HCT116 (cell line): ENCODE measurements around the gene FAM53B. TPM values are rescaled to one million over a fixed set of nuclear protein-coding genes. Genes with fewer than 3 reads are reported as not detected.
"Not testable (repeated sequence)": the region's sequence is repeated elsewhere in the genome, so short reads cannot be mapped to it uniquely, and the experiment has no call there.

Experiments used
- ATAC-seq: fragments of 200-7000 bp; cut with Tn5 transposase; 2 replicates; pipeline ENCODE4 v1.9.1; 2020; ENCODE audit warnings: mild to moderate bottlenecking, moderate library complexity
- BruUV-seq: library from RNA; stranded (reverse); fragments of 400-500 nt; replicated peaks from 2 replicates; lab custom pipeline; 2021; lab: Mats Ljungman, UMichigan
- CTCF ChIA-PET: fragments of 300-600 bp; sonication (Branson Sonifier 250); formaldehyde crosslinking; loops from one replicate; lab custom pipeline; 2021; ENCODE audit warnings: antibody characterized with exemption; lab: Charles Lee
- POLR2A ChIA-PET: fragments of 300-600, 350-600 bp; sonication (Branson Sonifier 250); formaldehyde crosslinking; loops from one replicate; lab custom pipeline; 2021; ENCODE audit warnings: antibody characterized with exemption; lab: Charles Lee
- RAD21 ChIA-PET, 2 experiments: fragments of 300-600 bp; sonication (Branson Sonifier 250); formaldehyde crosslinking; loops; one replicate each; lab custom pipeline; 2023; ENCODE audit warnings: low total read pairs in 2 of 2; ENCODE audit not compliant: uncharacterized antibody in 2 of 2, unreplicated experiment in 2 of 2, low non-redundant PET in 1 of 2; lab: Charles Lee
- DNase-seq: peaks from one replicate; pipeline ENCODE4 v3.0.0-alpha.2; 2010; ENCODE audit warnings: low read depth, low spot score
- H2AFZ ChIP-seq: fragments of 200-600 bp; shearing (Covaris generic), sonication (generic); 2 replicates; pipeline ENCODE4 v1.6.1; 2017; ENCODE audit warnings: low read depth, mixed run types, mixed read lengths, antibody characterized with exemption, low read length; ENCODE audit not compliant: poor library complexity, severe bottlenecking
- H3K27ac ChIP-seq: 2 replicates; pipeline ENCODE4 v1.5.1; 2012; ENCODE audit warnings: low read depth, low read length
- H3K27me3 ChIP-seq: fragments of 200-600 bp; sonication (generic); 2 replicates; pipeline ENCODE4 v1.6.1; 2016; ENCODE audit warnings: mixed run types, low read length, mixed read lengths; ENCODE audit not compliant: insufficient read depth
- H3K36me3 ChIP-seq, 2 experiments: fragments of 200-500 bp in 1 of 2; fragments of 200-600 bp in 1 of 2; sonication (Bioruptor generic) in 1 of 2; sonication (generic) in 1 of 2; 2 replicates each; pipeline versions ENCODE4 v1.5.1 to v1.6.1; 2014 to 2016; ENCODE audit warnings: low read length in 2 of 2, inconsistent platforms in 1 of 2, mixed read lengths in 1 of 2, mixed run types in 1 of 2; ENCODE audit not compliant: insufficient read depth in 2 of 2, control insufficient read depth in 1 of 2
- H3K4me1 ChIP-seq, 2 experiments: fragments of 200-600 bp in 1 of 2; sonication (generic) in 1 of 2; 2 replicates each; pipeline versions ENCODE4 v1.5.1 to v1.6.1; 2012 to 2017; ENCODE audit warnings: low read length in 2 of 2, inconsistent platforms in 1 of 2, mild to moderate bottlenecking in 1 of 2, mixed read lengths in 1 of 2, mixed run types in 1 of 2, moderate library complexity in 1 of 2; ENCODE audit not compliant: insufficient read depth in 2 of 2, control insufficient read depth in 1 of 2
- H3K4me2 ChIP-seq: fragments of 200-600 bp; sonication (generic); 2 replicates; pipeline ENCODE4 v1.6.1; 2017; ENCODE audit warnings: mixed run types, low read length, mixed read lengths
- H3K4me3 ChIP-seq, 2 experiments: fragments of 200-600 bp in 1 of 2; sonication (generic) in 1 of 2; replicated peaks in 1 of 2; 2 replicates each; pipeline ENCODE4 v1.5.1; 2011 to 2016; ENCODE audit warnings: low read length in 2 of 2, control low read depth in 1 of 2, low read depth in 1 of 2, mild to moderate bottlenecking in 1 of 2, mixed read lengths in 1 of 2, mixed run types in 1 of 2
- H3K79me2 ChIP-seq: fragments of 200-600 bp; sonication (generic); 2 replicates; pipeline ENCODE4 v1.6.1; 2017; ENCODE audit warnings: mild to moderate bottlenecking, mixed run types, low read length, moderate library complexity, mixed read lengths; ENCODE audit not compliant: insufficient read depth
- H3K9ac ChIP-seq: fragments of 200-600 bp; sonication (generic); 2 replicates; pipeline ENCODE4 v1.6.1; 2016; ENCODE audit warnings: low read length, mixed read lengths
- H3K9me2 ChIP-seq: fragments of 200-600 bp; sonication (generic), shearing (Covaris generic); 2 replicates; pipeline ENCODE4 v1.6.1; 2017; ENCODE audit warnings: mixed run types, mild to moderate bottlenecking, moderate library complexity; ENCODE audit not compliant: insufficient read depth
- H3K9me3 ChIP-seq, 2 experiments: fragments of 200-500 bp in 1 of 2; fragments of 200-600 bp in 1 of 2; sonication (Bioruptor generic) in 1 of 2; sonication (generic) in 1 of 2; 2 replicates each; pipeline ENCODE4 v1.6.1; 2014 to 2017; ENCODE audit warnings: low read length in 2 of 2, mixed read lengths in 2 of 2, inconsistent platforms in 1 of 2, low read depth in 1 of 2, mild to moderate bottlenecking in 1 of 2, mixed run types in 1 of 2, moderate library complexity in 1 of 2; ENCODE audit not compliant: control insufficient read depth in 1 of 2, insufficient read depth in 1 of 2
- H4K20me1 ChIP-seq: fragments of 200-600 bp; sonication (generic), shearing (Covaris generic); 2 replicates; pipeline ENCODE4 v1.6.1; 2017; ENCODE audit warnings: mixed run types, mild to moderate bottlenecking, moderate library complexity; ENCODE audit not compliant: insufficient read depth
- CEBPB ChIP-seq: IDR thresholded peaks from 2 replicates; pipeline ENCODE4 v1.6.1; 2012; ENCODE audit warnings: low read depth
- EGR1 ChIP-seq: IDR thresholded peaks from 2 replicates; pipeline ENCODE4 v1.6.1; 2012; ENCODE audit warnings: low read depth
- EZH2 ChIP-seq: fragments of 200-600 bp; sonication (generic); IDR thresholded peaks from 2 replicates; pipeline ENCODE4 v1.6.1; 2017; ENCODE audit warnings: antibody characterized with exemption, mixed run types
- JUND ChIP-seq: IDR thresholded peaks from 2 replicates; pipeline ENCODE4 v1.6.1; 2012
- SIN3A ChIP-seq: IDR thresholded peaks from 2 replicates; pipeline ENCODE4 v1.6.1; 2012; ENCODE audit warnings: low read depth
- SP1 ChIP-seq: IDR thresholded peaks from 2 replicates; pipeline ENCODE4 v1.6.1; 2012; ENCODE audit warnings: low read depth
- YY1 ChIP-seq: IDR thresholded peaks from 2 replicates; pipeline ENCODE4 v1.6.1; 2011; ENCODE audit warnings: low read length, low read depth, moderate library complexity, mild to moderate bottlenecking; ENCODE audit not compliant: insufficient replicate concordance; ENCODE audit errors: extremely low read depth
- ZNF274 ChIP-seq: fragments of 200-500 bp; sonication (Bioruptor generic); IDR thresholded peaks from 2 replicates; pipeline ENCODE4 v1.6.1; 2014; ENCODE audit warnings: mild to moderate bottlenecking, low read depth, low read length, inconsistent platforms
- intact Hi-C: fragments of 100-400 bp; cut with micrococcal nuclease; formaldehyde crosslinking; loops from 2 replicates; pipeline ENCODE4 v1.10.0; 2022
- total RNA-seq: library from RNA; stranded (reverse); gene quantifications from one replicate; pipeline ENCODE4 v1.2.1, GENCODE V29; 2021; ENCODE audit not compliant: unreplicated experiment
- TF ChIP-seq, protein P1 (sequence below): IDR thresholded peaks from 2 replicates; pipeline ENCODE4 v1.6.1; 2011; ENCODE audit warnings: mild to moderate bottlenecking, low read length, moderate library complexity; ENCODE audit not compliant: insufficient replicate concordance; ENCODE audit errors: extremely low read depth
- TF ChIP-seq, protein P2 (sequence below): IDR thresholded peaks from 2 replicates; pipeline ENCODE4 v1.6.1; 2012; ENCODE audit warnings: low read depth
- TF ChIP-seq, protein P3 (sequence below): IDR thresholded peaks from 2 replicates; pipeline ENCODE4 v1.6.1; 2012

Gene FAM53B
- total RNA-seq, 1 experiment from 2014 or later = 19.6 TPM

DNA sequence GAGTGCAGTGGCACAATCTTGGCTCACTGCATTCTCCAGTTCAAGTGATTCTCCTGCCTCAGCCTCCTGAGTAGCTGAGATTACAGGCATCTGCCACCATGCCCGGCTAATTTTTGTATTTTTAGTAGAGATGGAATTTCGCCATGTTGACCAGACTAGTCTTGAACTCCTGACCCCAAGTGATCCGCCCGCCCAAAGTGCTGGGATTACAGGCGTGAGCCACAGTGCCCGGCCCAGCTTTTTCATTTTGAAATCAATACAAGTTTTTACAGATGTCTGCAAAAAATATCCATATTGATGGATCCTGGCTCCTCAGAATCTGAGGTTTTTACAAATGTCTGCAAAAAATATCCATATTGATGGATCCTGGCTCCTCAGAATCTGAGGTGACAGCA is 155.8 kb downstream of the FAM53B start:
- peak overlapping the region; percentile 50 for H3K4me2 ChIP-seq
- CTCF ChIA-PET, ATAC-seq, H3K9me3 ChIP-seq, H3K36me3 ChIP-seq, H3K27me3 ChIP-seq, DNase-seq, RAD21 ChIA-PET, POLR2A ChIA-PET, H3K27ac ChIP-seq, intact Hi-C loops, BruUV-seq, H3K9me2 ChIP-seq, H2AFZ ChIP-seq, H4K20me1 ChIP-seq, H3K4me3 ChIP-seq, H3K79me2 ChIP-seq: not testable (repeated sequence)
- peaks cover 6 to 20% of the 10 kb centered on the region in 2 experiments; a peak in 3 of 4 replicates for H3K4me1 ChIP-seq
- 0 out of 2 replicates have a peak overlapping the region, but pooled peaks have one; percentile 1 for H3K9ac ChIP-seq

DNA sequence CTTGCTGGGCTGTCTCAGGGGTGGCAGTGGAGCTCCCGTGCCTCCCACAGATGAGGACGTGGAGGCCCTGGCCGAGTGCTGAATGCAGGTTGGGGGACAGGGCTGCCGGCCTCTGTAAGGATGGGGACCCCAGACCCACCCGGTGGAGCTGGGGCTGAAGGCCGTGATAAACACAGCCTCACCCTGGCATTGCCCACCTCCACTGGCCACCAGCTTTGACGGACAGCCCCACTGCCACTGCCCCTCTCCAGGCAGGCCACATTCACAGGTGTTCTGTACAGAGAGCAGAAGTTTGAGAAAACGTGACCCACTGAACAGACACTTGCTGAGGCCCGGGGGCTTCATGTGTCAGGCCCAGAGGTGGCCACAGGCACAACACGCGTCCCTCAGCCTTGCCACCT is 156.4 kb downstream of the FAM53B start:
- no peak for TF ChIP-seq CEBPB
- TF ChIP-seq, protein P1, sequence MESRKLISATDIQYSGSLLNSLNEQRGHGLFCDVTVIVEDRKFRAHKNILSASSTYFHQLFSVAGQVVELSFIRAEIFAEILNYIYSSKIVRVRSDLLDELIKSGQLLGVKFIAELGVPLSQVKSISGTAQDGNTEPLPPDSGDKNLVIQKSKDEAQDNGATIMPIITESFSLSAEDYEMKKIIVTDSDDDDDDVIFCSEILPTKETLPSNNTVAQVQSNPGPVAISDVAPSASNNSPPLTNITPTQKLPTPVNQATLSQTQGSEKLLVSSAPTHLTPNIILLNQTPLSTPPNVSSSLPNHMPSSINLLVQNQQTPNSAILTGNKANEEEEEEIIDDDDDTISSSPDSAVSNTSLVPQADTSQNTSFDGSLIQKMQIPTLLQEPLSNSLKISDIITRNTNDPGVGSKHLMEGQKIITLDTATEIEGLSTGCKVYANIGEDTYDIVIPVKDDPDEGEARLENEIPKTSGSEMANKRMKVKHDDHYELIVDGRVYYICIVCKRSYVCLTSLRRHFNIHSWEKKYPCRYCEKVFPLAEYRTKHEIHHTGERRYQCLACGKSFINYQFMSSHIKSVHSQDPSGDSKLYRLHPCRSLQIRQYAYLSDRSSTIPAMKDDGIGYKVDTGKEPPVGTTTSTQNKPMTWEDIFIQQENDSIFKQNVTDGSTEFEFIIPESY = no peak
- TF ChIP-seq EZH2 = no peak
- TF ChIP-seq JUND = no peak
- no peak for TF ChIP-seq SP1
- no peak for TF ChIP-seq EGR1
- TF ChIP-seq YY1 = no peak
- TF ChIP-seq, protein P2, sequence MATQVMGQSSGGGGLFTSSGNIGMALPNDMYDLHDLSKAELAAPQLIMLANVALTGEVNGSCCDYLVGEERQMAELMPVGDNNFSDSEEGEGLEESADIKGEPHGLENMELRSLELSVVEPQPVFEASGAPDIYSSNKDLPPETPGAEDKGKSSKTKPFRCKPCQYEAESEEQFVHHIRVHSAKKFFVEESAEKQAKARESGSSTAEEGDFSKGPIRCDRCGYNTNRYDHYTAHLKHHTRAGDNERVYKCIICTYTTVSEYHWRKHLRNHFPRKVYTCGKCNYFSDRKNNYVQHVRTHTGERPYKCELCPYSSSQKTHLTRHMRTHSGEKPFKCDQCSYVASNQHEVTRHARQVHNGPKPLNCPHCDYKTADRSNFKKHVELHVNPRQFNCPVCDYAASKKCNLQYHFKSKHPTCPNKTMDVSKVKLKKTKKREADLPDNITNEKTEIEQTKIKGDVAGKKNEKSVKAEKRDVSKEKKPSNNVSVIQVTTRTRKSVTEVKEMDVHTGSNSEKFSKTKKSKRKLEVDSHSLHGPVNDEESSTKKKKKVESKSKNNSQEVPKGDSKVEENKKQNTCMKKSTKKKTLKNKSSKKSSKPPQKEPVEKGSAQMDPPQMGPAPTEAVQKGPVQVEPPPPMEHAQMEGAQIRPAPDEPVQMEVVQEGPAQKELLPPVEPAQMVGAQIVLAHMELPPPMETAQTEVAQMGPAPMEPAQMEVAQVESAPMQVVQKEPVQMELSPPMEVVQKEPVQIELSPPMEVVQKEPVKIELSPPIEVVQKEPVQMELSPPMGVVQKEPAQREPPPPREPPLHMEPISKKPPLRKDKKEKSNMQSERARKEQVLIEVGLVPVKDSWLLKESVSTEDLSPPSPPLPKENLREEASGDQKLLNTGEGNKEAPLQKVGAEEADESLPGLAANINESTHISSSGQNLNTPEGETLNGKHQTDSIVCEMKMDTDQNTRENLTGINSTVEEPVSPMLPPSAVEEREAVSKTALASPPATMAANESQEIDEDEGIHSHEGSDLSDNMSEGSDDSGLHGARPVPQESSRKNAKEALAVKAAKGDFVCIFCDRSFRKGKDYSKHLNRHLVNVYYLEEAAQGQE = no peak
- no peak for TF ChIP-seq SIN3A
- TF ChIP-seq, protein P3, sequence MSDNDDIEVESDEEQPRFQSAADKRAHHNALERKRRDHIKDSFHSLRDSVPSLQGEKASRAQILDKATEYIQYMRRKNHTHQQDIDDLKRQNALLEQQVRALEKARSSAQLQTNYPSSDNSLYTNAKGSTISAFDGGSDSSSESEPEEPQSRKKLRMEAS = no peak
- no peak for TF ChIP-seq ZNF274
- ATAC-seq = no peak
- Histone ChIP-seq H3K9ac (no peak overlapping the region), H4K20me1 (no peaks in the 10 kb centered on the region), H3K36me3 (no peaks in the 10 kb centered on the region), H3K27ac (no peak overlapping the region), H3K4me2 (no peak overlapping the region), H3K27me3 (no peaks in the 10 kb centered on the region), H3K4me3 (no peak overlapping the region), H2AFZ (no peak overlapping the region), H3K4me1 (peaks cover 6 to 20% of the 10 kb centered on the region in 2 experiments; a peak in 3 of 4 replicates), H3K9me3 (no peaks in the 10 kb centered on the region), H3K79me2 (no peaks in the 10 kb centered on the region), H3K9me2 (no peaks in the 10 kb centered on the region; the same call in 1 of the 2 replicates)
- ChIA-PET RAD21 (no interaction called here), CTCF (no interaction called here), POLR2A (no interaction called here)
- no peak for DNase-seq
- intact Hi-C loops = no loop called here
- BruUV-seq = no TSS peak
